Skin of body (tissue), 2 donors: ENCODE data around the gene SMCHD1. TPM values are rescaled to one million over a fixed set of nuclear protein-coding genes. Genes with fewer than 3 reads are reported as not detected.
"Not testable (repeated sequence)": the region's sequence is repeated elsewhere in the genome, so short reads cannot be mapped to it uniquely, and the experiment has no call there.

ENCODE experiments used
- DNase-seq: peaks from one replicate; lab custom pipeline; 2025; lab: John Stamatoyannopoulos, UW
- total RNA-seq: library from RNA; depleted of rRNA; stranded (reverse); fragments of >200 nt; gene quantifications from one replicate; pipeline ENCODE4 v1.2.3, GENCODE V29; 2014

SMCHD1 gene
- total RNA-seq, 1 donor from 2014 or later = 156 TPM

DNA sequence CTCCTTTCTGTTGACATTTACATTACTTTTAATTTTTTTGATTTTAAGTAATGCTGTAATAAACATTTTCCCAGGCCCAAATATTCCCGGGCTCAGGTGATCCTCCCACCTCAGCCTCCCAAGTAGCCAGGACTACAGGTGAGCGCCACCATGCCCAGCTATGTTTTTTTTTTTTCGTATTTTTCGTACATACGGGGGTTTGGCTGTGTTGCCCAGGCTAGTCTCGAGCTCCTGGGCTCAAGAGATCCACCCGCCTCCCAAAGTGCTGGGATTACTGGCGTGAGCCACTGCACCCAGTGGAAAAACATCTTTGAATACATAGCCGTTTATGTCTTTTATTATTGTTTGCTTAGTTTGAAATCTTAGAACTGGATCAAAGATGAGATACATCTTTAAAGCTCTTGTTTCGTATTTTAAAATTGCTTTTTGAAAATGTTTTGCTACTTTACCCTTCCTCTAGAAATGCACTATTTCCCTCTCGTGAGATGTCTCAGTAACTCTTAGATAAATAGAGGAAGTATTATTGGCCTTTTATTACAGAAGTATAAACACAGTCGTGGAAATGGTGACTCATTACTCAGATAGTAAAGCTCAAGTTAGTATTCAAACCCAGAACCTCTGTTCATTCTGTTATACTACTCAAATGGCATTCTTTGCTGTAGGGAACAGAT lies 2.4 kb downstream of the SMCHD1 start:
- DNase-seq = peak; percentile 52

DNA sequence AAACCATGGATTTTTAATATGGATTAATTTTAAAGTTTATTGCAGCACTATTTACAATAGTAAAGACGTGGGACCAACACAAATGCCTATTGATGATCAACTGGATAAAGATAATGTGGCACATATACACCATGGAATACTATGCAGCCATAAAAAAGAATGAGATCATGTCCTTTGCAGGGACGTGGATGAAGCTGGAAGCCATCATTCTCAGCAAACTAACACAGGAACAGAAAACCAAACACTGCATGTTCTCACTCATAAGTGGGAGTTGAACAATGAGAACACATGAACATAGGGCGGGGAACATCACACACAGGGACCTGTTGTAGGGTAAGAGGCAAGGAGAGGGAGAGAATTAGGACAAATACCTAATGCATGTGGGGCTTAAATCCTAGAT lies 5.3 kb downstream of the SMCHD1 start:
- not testable (repeated sequence) for DNase-seq

DNA sequence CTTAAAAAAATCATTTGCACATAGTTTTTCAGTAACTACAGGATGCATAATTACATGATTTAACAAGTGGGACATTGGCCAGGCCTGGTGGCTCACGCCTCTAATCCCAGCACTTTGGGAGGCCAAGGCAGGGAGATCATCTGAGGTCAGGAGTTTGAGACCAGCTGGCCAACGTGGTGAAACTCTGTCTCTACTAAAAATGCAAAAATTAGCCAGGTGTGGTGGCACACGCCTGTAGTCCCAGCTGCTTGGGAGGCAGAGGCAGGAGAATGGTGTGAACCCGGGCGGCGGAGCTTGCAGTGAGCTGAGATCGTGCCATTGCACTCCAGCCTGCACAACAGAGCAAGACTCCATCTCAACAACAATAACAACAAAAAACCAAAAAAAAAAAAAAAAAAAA lies 6.8 kb downstream of the SMCHD1 start:
- not testable (repeated sequence) for DNase-seq

DNA sequence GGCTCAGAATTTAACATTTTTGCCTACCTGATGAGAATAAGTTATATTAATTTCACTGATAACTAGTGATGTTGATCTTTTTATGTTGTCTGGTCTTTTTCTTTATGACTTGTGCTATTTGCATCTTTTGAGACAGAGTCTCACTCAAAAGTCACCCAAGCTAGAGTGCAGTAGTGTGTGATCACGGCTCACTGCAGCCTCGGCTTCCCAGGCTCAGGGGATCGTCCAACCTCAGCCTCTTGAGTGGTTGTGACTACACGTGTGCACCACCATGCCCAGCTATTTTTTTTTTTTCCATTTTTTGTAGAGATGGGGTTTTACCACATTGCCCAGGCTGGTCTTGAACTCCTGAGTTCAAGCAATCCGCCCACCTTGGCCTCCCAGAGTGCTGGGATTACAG lies 7.5 kb downstream of the SMCHD1 start:
- no peak for DNase-seq

DNA sequence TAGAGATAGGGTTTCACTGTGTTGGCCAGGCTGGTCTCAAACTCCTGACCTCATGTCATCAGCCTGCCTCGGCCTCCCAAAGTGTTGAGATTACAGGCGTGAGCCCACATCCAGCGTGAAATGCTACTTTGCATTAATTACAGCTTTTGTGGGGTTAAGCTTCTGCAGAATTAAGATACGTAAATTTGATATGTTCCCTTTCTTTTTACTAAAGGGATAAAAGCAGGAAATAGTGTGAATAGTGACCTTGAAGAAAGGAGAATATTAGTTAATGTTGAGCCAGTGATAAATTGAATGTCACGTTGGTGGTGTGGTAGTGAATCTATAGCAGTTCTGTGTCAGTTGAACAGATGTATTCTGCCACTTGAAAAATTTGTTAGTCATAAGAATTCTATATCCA lies 16.9 kb downstream of the SMCHD1 start:
- no peak for DNase-seq

DNA sequence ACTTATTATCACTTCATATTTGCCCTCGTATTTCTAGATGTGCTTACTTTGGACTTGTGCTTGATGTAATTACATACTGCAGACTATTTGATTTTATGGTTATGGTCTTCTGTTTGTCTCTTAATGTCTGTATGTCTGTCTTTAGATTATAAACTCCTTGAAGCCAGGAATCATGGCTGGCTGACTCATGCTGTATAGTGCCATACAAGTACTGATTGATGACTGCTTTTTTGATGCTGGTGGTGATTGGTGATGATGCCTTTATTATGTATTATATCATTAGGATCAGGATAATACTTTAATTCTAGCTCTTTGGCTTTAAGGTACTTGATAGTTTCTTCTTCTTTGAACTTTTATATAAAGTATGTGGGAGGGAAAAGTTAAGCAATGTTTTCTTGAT lies 17.3 kb downstream of the SMCHD1 start:
- no peak for DNase-seq

DNA sequence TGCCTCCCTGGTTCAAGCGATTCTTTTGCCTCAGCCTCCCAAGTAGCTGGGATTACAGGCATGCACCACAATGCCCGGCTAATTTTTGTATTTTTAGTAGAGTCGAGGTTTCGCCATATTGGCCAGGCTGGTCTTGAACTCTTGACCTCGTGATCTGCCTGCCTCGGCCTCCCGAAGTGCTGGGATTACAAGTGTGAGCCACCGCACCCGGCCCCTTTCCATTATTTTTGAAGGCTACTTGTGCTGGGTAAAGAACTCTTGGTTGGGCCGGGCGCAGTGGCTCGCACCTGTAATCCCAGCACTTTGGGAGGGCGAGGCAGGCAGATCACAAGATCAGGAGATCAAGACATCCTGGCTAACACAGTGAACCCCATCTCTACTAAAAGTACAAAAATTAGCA lies 23.4 kb downstream of the SMCHD1 start:
- DNase-seq = not testable (repeated sequence)

DNA sequence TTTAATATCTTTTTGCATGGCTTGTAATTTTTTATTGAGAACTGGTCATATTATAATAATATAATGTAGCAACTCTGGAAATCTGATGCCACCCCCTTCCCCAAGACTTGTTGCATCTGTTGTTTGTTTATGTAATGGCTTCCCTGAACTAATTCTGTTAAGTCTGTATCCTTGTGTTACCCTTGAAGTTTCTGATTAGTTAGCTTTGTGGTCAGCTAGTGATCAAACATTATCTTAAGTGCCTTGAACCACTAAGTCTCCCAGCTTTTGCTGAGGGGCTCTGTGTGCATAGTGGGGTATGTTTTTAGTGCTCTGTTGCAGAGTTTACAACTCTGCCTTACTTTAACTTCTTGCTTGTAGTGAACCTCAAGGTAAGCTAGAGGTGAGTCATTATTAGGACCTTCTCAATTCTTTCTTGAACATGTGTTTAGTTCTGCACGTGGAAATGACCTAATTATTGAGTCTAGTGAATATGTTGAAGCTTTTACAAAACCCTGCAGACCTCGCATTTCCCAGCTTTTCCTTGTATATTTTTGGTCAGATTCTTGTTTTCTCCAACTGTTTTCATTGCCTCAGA lies 24.8 kb downstream of the SMCHD1 start:
- no peak for DNase-seq

DNA sequence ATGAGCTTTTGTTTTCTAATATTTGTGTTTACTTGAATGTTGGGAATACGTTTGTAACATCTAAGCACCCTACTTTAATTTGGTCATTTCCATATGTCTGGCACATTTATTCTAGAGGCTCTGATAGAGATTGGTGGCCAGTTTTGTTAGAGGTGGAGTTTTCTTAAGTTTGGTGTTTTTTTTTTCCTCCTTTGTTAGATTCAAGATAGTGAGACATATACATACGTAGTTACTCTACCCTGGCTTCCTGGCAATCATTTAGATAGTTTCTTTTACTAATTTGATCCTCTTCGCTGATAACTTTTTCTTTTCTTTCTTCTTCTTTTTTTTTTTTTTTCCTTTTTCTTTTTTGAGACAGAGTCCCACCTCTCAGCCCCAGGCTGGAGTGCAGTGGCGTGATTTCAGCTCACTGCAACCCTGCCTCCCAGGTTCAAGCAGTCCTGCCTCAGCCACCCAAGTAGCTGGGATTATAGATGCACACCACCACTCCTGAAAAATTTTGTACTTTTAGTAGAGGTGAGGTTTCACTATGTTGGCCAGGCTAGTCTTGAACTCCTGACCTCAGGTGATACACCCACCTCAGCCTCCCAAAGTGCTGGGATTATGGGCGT lies 26.6 kb downstream of the SMCHD1 start:
- no peak for DNase-seq

DNA sequence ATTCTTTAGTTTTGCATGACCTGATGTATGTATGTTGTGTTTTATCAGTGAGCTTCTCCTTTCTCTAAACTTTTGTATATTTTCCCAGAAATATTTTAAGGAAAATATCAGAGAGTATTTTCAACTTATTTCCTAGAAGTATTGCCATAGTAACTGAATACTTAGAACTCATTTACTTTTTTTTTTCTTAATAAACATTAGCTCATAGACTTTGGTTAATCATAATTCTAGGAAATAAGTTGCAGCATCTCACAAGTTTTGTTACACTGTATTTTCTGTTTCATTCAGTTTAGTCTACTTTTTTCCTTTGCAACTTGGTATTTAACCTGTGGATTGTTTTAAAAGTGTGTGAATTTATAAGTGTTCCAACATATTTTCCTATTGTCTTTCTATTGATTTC lies 27.5 kb downstream of the SMCHD1 start:
- no peak for DNase-seq

DNA sequence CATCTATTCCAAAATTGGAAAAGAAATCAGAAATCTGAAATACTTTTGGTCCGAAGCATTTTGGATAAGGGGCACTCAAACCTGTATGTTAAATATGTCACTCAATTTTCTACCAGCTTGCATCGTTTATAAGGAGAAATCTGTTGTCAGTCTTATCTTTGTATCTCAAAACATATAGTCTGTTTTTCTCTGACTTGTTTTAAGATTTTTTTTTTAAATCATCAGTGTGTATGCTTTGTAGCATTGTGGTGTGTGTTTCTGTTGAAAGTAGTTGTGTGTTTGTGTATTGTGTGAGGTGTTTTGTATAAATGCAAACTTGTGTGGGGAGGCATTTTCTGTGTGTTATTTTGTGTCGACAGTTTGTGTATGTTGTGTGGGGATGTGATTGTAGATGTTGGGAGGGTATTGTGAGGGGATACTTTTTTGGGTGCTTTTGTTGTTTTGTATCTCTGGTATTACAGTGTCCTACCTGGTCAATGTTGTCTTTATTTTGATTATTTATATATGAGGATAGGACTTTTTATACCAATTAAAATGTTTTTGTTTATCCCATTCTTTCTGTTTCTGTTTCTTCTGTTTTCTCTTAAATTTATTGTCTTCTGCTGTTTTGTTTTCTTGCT lies 30.9 kb downstream of the SMCHD1 start:
- DNase-seq = no peak

DNA sequence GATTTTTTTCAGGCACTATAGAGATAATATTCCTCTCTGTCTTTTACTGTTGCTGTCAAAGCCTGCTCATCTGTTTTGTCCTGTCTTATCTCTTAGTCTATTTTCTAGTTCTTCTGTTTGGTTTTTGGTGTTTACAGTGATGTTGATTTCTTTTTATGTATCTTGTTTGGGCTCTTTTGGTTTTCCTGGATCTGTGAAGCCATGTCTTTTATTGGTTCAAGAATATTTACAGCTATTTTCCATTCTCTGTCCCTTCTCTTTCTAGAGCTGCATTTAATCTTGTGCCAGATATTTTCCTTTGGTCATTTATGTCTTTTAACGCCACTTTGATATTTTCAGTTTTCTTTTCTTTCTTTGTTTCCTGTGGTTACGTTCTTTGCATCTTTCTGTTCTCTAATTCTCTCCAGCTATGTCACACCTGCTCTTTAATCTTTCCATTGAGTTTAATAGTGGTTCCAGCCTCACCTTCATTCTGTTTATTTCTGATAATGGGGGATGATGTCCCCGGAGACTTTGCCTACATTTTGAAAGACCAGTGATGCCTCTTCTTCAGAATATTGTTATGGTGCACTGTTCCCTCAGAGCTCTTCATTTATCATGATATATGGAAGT lies 32.0 kb downstream of the SMCHD1 start:
- DNase-seq = no peak

DNA sequence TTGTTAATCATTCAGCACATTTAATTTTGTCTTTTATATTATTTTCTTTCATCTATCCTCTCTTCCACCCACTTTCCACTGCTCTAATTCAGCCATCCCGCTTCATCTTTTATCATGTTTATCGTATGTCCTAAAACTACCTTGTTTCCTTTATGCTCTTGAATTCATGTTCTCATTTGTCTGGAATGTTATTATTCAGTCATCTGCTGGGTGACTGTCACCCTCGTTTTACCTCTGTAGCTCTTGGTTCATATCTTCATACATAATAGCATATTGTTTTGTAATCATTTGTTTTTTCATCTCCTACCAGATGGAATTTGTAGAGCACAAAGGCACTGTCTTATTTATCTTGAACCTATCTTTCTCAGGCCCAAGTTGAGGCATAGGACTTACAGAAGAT lies 37.0 kb downstream of the SMCHD1 start:
- DNase-seq = no peak

DNA sequence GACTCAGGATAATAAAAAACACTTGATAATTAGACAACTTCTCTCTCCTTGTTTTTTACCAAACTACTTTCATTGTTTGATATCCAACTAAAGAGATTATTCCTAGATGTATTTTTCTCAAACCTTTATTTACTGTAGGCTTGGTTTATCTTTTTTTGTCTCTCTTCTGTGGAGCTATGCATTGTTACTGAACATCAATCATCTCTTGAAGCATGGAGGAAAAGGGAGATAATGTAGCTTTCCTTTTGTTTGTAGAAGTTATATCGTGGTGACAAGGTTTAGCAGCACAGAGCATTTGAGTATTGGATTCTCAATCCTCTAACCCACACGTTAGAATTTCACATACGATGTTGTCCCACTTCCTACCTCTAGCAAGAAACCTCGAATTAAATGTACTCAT lies 41.7 kb downstream of the SMCHD1 start:
- no peak for DNase-seq

DNA sequence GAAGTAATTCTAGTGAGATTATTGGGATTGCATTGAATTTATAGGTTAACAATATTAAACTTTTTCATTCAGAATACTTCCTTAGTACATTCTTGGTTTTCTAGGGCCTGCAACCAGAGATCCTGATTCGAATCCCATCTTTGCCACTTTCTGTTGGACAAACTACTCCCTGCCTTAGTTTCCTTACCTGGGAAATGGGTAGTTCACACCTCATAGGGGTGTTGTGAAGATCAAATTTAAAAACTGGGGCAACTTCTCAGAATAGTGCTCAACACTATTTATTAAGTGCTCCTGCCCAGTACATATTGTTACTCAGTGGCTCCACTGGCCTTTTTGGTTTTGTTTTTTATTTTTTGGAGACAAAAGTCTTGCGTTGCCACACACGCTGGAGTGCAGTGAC lies 43.5 kb downstream of the SMCHD1 start:
- DNase-seq = no peak

DNA sequence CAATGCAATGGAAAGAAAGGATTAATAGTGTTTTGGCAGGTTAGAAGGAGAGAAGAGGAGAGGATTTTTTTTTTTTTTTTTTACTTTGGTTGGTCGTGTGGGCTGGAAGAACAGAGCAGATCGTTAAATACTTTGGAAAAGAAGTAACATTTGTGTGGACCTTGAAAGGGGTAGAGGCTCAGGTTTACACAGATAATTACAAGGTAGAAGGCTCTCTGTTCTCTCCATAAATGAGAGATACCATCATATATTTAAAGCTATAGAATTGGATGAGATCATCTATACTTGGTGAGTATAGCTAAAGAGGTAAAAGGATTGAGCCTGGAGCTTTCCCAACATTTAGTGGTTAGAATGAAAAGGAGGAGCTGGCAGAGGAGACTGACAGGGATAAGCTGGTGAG lies 49.0 kb downstream of the SMCHD1 start:
- DNase-seq = no peak

DNA sequence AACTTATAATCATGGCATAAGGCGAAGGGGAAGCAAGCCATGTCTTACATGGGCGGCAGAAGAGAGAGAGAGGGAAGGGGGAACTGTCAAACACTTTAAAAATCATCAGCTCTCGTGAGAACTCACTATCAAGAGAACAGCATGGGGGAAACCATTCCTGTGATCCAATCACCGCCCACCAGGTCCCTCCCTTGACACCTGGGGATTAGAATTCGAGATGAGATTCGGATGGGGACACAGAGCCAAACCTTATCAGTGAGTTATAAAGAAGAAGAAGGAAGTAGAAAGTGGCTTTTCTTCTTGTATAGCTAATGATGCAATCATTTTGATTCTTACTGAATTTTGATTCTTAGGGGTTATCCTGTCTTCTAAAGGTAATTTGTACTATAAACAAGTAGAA lies 51.4 kb downstream of the SMCHD1 start:
- DNase-seq = no peak

DNA sequence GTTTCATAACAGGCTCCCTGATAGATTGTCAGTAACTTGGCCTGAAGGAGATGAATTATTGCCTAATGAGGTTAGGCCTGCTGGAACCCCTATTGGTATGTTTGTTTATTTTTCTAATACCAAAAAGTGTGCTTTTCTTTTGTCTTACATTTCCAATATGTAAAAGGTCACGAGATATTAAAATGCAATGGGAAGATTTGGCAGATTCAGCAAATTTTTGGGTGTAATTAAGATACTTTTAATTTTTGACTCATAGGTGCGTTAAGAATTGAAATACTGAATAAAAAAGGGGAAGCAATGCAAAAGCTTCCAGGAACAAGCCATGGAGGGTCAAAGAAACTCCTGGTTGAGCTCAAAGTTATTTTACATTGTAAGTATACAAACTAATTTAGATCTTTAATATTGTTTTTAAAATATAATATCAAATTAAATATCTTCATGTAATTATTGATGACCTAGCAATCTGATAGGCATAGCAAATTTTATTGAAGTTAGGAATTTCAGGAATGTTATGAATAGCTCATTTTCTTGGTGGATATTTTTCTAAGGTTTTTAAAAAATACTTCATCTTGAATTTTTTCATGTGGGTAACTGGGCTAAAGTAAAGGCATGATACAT lies 52.1 kb downstream of the SMCHD1 start:
- no peak for DNase-seq

DNA sequence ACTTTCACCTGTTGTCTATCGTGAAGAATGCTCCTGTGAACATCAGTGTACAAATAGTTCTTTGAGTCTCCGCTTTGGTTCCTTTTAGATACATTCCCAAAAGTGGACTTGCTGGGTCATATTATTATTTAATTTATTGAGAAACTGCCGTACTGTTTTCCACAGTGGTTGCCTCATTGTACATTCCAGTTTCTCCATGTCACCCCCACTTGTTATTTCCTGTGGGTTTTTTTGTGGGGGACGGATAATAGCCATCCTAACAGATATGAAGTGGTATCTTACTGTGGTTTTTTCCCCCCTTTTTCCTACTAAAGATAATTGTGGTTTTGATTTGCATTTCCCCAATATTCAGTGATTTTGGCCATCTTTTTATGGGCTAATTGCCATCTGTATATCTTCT lies 53.8 kb downstream of the SMCHD1 start:
- no peak for DNase-seq

DNA sequence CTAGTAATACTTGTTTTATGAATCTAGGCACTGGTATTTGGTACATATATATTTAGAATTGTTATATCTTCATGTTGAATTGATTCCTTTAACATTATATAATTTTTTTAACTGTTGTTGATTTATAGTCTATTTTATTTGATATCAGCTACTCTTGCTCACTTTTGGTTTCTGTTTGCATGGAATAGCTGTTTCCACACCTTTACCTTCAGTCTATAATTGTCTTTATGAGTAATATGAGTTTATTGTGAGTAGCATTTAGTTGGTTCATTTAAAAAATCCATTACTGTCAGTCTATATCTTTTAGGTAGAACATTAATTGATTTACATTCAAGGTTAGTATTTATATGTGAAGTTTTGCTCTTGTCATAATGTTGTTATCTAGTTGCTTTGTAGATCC lies 58.6 kb downstream of the SMCHD1 start:
- DNase-seq = no peak

DNA sequence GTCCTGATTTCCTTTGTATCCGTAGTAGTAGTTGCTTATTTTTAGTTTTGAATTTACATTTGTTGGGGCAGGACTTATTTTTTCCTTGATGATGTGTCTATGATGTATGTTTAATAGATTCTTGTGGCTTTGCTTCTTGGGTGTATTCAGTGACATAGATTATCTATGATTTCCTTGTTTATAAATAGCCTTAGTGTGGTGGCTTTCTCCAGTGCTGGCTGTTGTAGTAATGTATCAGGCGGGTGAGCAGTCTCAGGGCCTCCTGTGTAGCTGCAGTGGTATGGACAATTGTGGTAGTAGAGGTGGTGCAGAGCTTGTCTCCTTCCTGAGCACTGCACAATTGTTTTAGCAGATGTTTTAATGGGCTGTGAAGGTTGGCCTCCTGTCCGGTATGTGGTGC lies 60.5 kb downstream of the SMCHD1 start:
- no peak for DNase-seq
